K562 (cell line): Measurements from ENCODE around the gene METTL25B. TPM values are rescaled to one million over a fixed set of nuclear protein-coding genes. Genes with fewer than 3 reads are reported as not detected.

Experiments
- ATAC-seq: fragments of 200-7000 bp; cut with Tn5 transposase; 3 replicates; pipeline ENCODE4 v1.9.1; 2020; ENCODE audit warnings: moderate library complexity
- BruUV-seq: library from RNA; stranded (reverse); fragments of 400-500 nt; replicated peaks from 2 replicates; lab custom pipeline; 2021; lab: Mats Ljungman, UMichigan
- CTCF ChIA-PET: fragments of 300-600 bp; formaldehyde crosslinking; extraction: SDS; loops from one replicate; lab custom pipeline; 2021; ENCODE audit warnings: low intra/inter-chr PET ratio; lab: Yijun Ruan, JAX
- POLR2A ChIA-PET: fragments of 300-600, 350-650 bp; sonication (Branson Sonifier 250); formaldehyde crosslinking; extraction: SDS; loops from one replicate; lab custom pipeline; 2021; ENCODE audit warnings: antibody characterized with exemption, inconsistent platforms; lab: Yijun Ruan, JAX
- DNase-seq, 4 experiments: peaks; one replicate each; pipeline versions ENCODE4 v3.0.0 to v3.0.0-alpha.2; 2011 to 2018; ENCODE audit warnings: low spot score in 3 of 4, mixed read lengths in 3 of 4; ENCODE audit errors: extremely low read depth in 1 of 4
- FAIRE-seq: peaks from 2 replicates; lab custom pipeline; 2011; peaks lifted over from hg19 to GRCh38; lab: Jason Lieb, UNC
- H2AFZ ChIP-seq: 2 replicates; pipeline ENCODE4 v1.6.0; 2011; ENCODE audit warnings: low read depth, low read length, control low read depth, inconsistent platforms
- H3K27ac ChIP-seq: fragments of 200-600 bp; 3 replicates; pipeline ENCODE4 v1.8.0; 2011; ENCODE audit warnings: low read depth, mild to moderate bottlenecking, control low read depth, inconsistent platforms, low read length, moderate library complexity, mixed read lengths; ENCODE audit errors: extremely low read depth
- H3K27me3 ChIP-seq, 2 experiments: fragments of 300-600 bp in 1 of 2; 2 replicates in 1 of 2; 3 replicates in 1 of 2; pipeline versions ENCODE4 v1.6.0 to v1.8.0; 2011; ENCODE audit warnings: inconsistent platforms in 2 of 2, low read length in 2 of 2, mild to moderate bottlenecking in 1 of 2, mixed read lengths in 1 of 2, moderate library complexity in 1 of 2; ENCODE audit not compliant: control insufficient read depth in 2 of 2, insufficient read depth in 2 of 2
- H3K36me3 ChIP-seq: fragments of 300-600 bp; 3 replicates; pipeline ENCODE4 v1.8.0; 2011; ENCODE audit warnings: mild to moderate bottlenecking, low read length, inconsistent platforms; ENCODE audit not compliant: control insufficient read depth, insufficient read depth
- H3K4me1 ChIP-seq, 2 experiments: fragments of 200-600 bp in 1 of 2; replicated peaks in 1 of 2; 2 replicates in 1 of 2; 3 replicates in 1 of 2; pipeline versions ENCODE4 v1.5.1 to v1.8.0; 2011; ENCODE audit warnings: inconsistent platforms in 2 of 2, low read length in 2 of 2, mild to moderate bottlenecking in 1 of 2, mixed read lengths in 1 of 2, moderate library complexity in 1 of 2; ENCODE audit not compliant: control insufficient read depth in 2 of 2, insufficient read depth in 2 of 2
- H3K4me2 ChIP-seq: 2 replicates; pipeline ENCODE4 v1.6.1; 2011; ENCODE audit warnings: low read length, control low read depth, inconsistent platforms, mixed read lengths; ENCODE audit not compliant: insufficient read depth
- H3K4me3 ChIP-seq: fragments of 200-600 bp; sonication (generic), shearing (Covaris generic); 2 replicates; pipeline ENCODE4 v1.5.1; 2016; ENCODE audit warnings: control low read depth, inconsistent platforms
- H3K79me2 ChIP-seq: fragments of 200-600 bp; 3 replicates; pipeline ENCODE4 v1.8.0; 2011; ENCODE audit warnings: low read length, inconsistent platforms; ENCODE audit not compliant: control insufficient read depth, insufficient read depth
- H3K9ac ChIP-seq, 2 experiments: 2 replicates each; pipeline versions ENCODE4 v1.6.0 to v1.6.1; 2011; ENCODE audit warnings: low read depth in 2 of 2, low read length in 2 of 2, control low read depth in 1 of 2, inconsistent platforms in 1 of 2, mild to moderate bottlenecking in 1 of 2, mixed read lengths in 1 of 2; ENCODE audit not compliant: insufficient read depth in 1 of 2
- H3K9me1 ChIP-seq: one replicate; pipeline ENCODE4 v1.6.0; 2011; ENCODE audit warnings: inconsistent platforms, mild to moderate bottlenecking, low read length, moderate library complexity; ENCODE audit not compliant: control insufficient read depth, insufficient read depth
- H3K9me3 ChIP-seq: replicated peaks from 2 replicates; pipeline ENCODE4 v1.5.1; 2011; ENCODE audit warnings: low read depth, low read length, inconsistent platforms; ENCODE audit not compliant: control insufficient read depth, insufficient read depth
- H4K20me1 ChIP-seq: replicated peaks from 2 replicates; pipeline ENCODE4 v1.6.1; 2011; ENCODE audit warnings: low read length, inconsistent platforms, mixed read lengths; ENCODE audit not compliant: control insufficient read depth, insufficient read depth
- BRF1 ChIP-seq: IDR thresholded peaks from 3 replicates; pipeline ENCODE4 v1.6.1; 2011; ENCODE audit warnings: borderline replicate concordance, mild to moderate bottlenecking; ENCODE audit not compliant: insufficient read length; ENCODE audit errors: extremely low read depth
- KLF6 ChIP-seq: fragments of 250-450 bp; sonication (Bioruptor Pico); IDR thresholded peaks from 2 replicates; pipeline ENCODE4 v1.4.0; 2020; ENCODE audit warnings: mild to moderate bottlenecking, moderate library complexity, borderline replicate concordance
- NFXL1 ChIP-seq: fragments of 450-650 bp; formaldehyde crosslinking; IDR thresholded peaks from 2 replicates; pipeline ENCODE4 v1.4.0; 2021; ENCODE audit warnings: mild to moderate bottlenecking
- NR4A1 ChIP-seq, 2 experiments: fragments of 250-450 bp in 1 of 2; fragments of 450-650 bp in 1 of 2; sonication (Bioruptor Pico) in 1 of 2; IDR thresholded peaks; 2 replicates each; pipeline versions ENCODE4 v1.4.0 to v1.6.1; 2016 to 2020; ENCODE audit warnings: mild to moderate bottlenecking in 2 of 2, missing compliant biosample characterization in 1 of 2, missing genetic modification characterization in 1 of 2, moderate library complexity in 1 of 2
- TOE1 ChIP-seq, 2 experiments: fragments of 450-650 bp in 1 of 2; sonication (generic) in 1 of 2; formaldehyde crosslinking in 1 of 2; IDR thresholded peaks; 2 replicates each; pipeline versions ENCODE4 v1.7.1 to v1.8.0; 2016 to 2022; ENCODE audit warnings: borderline replicate concordance in 2 of 2, mild to moderate bottlenecking in 2 of 2, antibody characterized with exemption in 1 of 2, inconsistent platforms in 1 of 2, low read depth in 1 of 2, missing genetic modification reagents in 1 of 2, moderate library complexity in 1 of 2
- ZNF785 ChIP-seq: fragments of 250-450 bp; sonication (Bioruptor Pico); IDR thresholded peaks from 2 replicates; pipeline ENCODE4 v1.4.0; 2020; ENCODE audit warnings: mild to moderate bottlenecking
- WGBS: fragments of 100-300 bp; shearing (Covaris generic); methylation state at CpG from one replicate; pipeline ENCODE4 v1.1.6; 2016; ENCODE audit warnings: low coverage, mixed read lengths; ENCODE audit not compliant: insufficient coverage; ENCODE audit errors: missing lambda C conversion rate; 5-methylcytosine and 5-hydroxymethylcytosine counted together
- in situ Hi-C: fragments of 300-500 bp; cut with MboI; formaldehyde crosslinking; loops from 4 replicates; pipeline ENCODE4 v1.15.0; 2018; ENCODE audit warnings: inconsistent platforms, mixed read lengths
- intact Hi-C: fragments of 100-400 bp; cut with micrococcal nuclease; formaldehyde crosslinking; loops from 2 replicates; pipeline ENCODE4 v1.14.2; 2022
- polyA plus RNA-seq, 8 experiments: library from polyadenylated mRNA; depleted of rRNA in 4 of 8; stranded (reverse) in 5 of 8; unstranded in 3 of 8; fragments of >200 nt; fragmentation: Nextera tagmentation in 2 of 8; fragmentation: Illumina TruSeq in 1 of 8; extraction: Ambion mirVana in 2 of 8; extraction: Trizol in 1 of 8; gene quantifications; 2 replicates each; pipeline versions ENCODE4 v1.2.1 to v1.2.3, GENCODE V29; 2011 to 2014; ENCODE audit warnings: inconsistent platforms in 1 of 8, missing spikeins in 1 of 8
- total RNA-seq, 7 experiments: library from RNA; depleted of rRNA in 6 of 7; stranded (reverse); fragments of >200 nt in 6 of 7; fragmentation: Illumina TruSeq in 2 of 7; extraction: Trizol in 2 of 7; gene quantifications; 2 replicates each; pipeline versions ENCODE4 v1.2.1 to v1.2.3, GENCODE V29; 2011 to 2021; ENCODE audit warnings: low replicate concordance in 1 of 7
- TF ChIP-seq, protein P1 (sequence below), 2 experiments: fragments of 450-650 bp; IDR thresholded peaks; 2 replicates each; pipeline ENCODE4 v1.6.1; 2018; ENCODE audit warnings: mild to moderate bottlenecking in 2 of 2, low read depth in 1 of 2; ENCODE audit not compliant: partially characterized antibody in 2 of 2
- TF ChIP-seq, protein P2 (sequence below): fragments of 450-650 bp; IDR thresholded peaks from 2 replicates; pipeline ENCODE4 v1.6.1; 2018; ENCODE audit not compliant: partially characterized antibody
- TF ChIP-seq, protein P3 (sequence below): fragments of 250-450 bp; sonication (Bioruptor Pico); IDR thresholded peaks from 2 replicates; pipeline ENCODE4 v1.4.0; 2020; ENCODE audit warnings: borderline replicate concordance

METTL25B gene
- total and polyA plus RNA-seq, 9 of the 15 experiments (the other 6 are each of a cell fraction or from before 2014, with no cell fraction given): 7.7 to 48.3 (median 33.1) TPM

DNA sequence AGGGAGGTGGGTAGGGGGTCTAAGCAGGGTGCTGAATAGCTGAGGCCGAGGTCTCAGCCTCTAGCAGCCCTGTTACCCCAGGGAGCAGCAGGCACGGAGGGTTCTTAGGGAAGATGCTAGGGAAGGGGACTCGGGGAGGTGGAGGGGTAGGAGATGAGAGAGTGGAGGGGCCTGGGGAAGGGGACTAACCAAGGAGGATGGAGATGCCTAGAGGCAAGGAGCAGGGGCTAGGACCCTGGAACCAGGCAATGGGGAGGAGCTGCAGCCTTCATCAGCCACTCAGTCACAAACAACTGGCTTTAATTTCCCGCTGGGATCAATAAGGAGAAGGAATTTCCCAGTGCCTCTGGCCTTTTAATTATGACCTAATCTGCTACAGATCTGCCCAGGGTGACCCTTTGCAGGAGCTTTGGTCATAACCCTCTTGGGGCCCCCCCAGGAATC lies 20.0 kb upstream of the METTL25B start:
- no peaks in the 10 kb centered on the region for H3K36me3 ChIP-seq
- intact Hi-C loops (no loop called here), in situ Hi-C loops (no loop called here)
- ATAC-seq: no peak
- no peak overlapping the region for H3K4me3 ChIP-seq
- no peak overlapping the region for H2AFZ ChIP-seq
- H3K9me3 ChIP-seq: no peaks in the 10 kb centered on the region
- ChIA-PET CTCF (no interaction called here), POLR2A (interaction anchor here (0.6 to 3.0 kb wide), 6 partner anchors 10 to 25 kb away, joined by 3 to 12 read pairs (median 4); no protein-coding TSS in a partner anchor)
- H3K9me1 ChIP-seq: no peaks in the 10 kb centered on the region
- no peak overlapping the region for H3K27ac ChIP-seq
- 35% methylated on average over 3 of the region's 4 CpGs for WGBS
- no peaks in the 10 kb centered on the region for H3K27me3 ChIP-seq
- no peaks in the 10 kb centered on the region for H4K20me1 ChIP-seq
- no peak overlapping the region for H3K9ac ChIP-seq
- FAIRE-seq: no peak
- H3K79me2 ChIP-seq: no peaks in the 10 kb centered on the region
- BruUV-seq: no TSS peak
- no peak for DNase-seq
- no peak overlapping the region for H3K4me2 ChIP-seq
- peaks cover 7 to 26% of the 10 kb centered on the region in 2 experiments; a peak in 4 of 5 replicates for H3K4me1 ChIP-seq
- TF ChIP-seq ZNF785 (no peak), TOE1 (IDR thresholded peaks at IDR 0.05; ENCODE audit: borderline replicate concordance) (no peak), TOE1 (CRISPR knock-in tag; IDR thresholded peaks at IDR 0.05; ENCODE audit: borderline replicate concordance, low read depth) (no peak), BRF1 (no peak), NFXL1 (CRISPR knock-in tag) (no peak), NR4A1 (CRISPR knock-in tag; IDR thresholded peaks at IDR 0.05) (no peak), NR4A1 (tag; IDR thresholded peaks at IDR 0.05) (no peak), KLF6 (no peak)
- TF ChIP-seq, protein P1, sequence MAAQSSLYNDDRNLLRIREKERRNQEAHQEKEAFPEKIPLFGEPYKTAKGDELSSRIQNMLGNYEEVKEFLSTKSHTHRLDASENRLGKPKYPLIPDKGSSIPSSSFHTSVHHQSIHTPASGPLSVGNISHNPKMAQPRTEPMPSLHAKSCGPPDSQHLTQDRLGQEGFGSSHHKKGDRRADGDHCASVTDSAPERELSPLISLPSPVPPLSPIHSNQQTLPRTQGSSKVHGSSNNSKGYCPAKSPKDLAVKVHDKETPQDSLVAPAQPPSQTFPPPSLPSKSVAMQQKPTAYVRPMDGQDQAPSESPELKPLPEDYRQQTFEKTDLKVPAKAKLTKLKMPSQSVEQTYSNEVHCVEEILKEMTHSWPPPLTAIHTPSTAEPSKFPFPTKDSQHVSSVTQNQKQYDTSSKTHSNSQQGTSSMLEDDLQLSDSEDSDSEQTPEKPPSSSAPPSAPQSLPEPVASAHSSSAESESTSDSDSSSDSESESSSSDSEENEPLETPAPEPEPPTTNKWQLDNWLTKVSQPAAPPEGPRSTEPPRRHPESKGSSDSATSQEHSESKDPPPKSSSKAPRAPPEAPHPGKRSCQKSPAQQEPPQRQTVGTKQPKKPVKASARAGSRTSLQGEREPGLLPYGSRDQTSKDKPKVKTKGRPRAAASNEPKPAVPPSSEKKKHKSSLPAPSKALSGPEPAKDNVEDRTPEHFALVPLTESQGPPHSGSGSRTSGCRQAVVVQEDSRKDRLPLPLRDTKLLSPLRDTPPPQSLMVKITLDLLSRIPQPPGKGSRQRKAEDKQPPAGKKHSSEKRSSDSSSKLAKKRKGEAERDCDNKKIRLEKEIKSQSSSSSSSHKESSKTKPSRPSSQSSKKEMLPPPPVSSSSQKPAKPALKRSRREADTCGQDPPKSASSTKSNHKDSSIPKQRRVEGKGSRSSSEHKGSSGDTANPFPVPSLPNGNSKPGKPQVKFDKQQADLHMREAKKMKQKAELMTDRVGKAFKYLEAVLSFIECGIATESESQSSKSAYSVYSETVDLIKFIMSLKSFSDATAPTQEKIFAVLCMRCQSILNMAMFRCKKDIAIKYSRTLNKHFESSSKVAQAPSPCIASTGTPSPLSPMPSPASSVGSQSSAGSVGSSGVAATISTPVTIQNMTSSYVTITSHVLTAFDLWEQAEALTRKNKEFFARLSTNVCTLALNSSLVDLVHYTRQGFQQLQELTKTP (IDR thresholded peaks at IDR 0.05; ENCODE audit: low read depth in 1 of 2, partially characterized antibody in 2 of 2): no peak
- TF ChIP-seq, protein P2, sequence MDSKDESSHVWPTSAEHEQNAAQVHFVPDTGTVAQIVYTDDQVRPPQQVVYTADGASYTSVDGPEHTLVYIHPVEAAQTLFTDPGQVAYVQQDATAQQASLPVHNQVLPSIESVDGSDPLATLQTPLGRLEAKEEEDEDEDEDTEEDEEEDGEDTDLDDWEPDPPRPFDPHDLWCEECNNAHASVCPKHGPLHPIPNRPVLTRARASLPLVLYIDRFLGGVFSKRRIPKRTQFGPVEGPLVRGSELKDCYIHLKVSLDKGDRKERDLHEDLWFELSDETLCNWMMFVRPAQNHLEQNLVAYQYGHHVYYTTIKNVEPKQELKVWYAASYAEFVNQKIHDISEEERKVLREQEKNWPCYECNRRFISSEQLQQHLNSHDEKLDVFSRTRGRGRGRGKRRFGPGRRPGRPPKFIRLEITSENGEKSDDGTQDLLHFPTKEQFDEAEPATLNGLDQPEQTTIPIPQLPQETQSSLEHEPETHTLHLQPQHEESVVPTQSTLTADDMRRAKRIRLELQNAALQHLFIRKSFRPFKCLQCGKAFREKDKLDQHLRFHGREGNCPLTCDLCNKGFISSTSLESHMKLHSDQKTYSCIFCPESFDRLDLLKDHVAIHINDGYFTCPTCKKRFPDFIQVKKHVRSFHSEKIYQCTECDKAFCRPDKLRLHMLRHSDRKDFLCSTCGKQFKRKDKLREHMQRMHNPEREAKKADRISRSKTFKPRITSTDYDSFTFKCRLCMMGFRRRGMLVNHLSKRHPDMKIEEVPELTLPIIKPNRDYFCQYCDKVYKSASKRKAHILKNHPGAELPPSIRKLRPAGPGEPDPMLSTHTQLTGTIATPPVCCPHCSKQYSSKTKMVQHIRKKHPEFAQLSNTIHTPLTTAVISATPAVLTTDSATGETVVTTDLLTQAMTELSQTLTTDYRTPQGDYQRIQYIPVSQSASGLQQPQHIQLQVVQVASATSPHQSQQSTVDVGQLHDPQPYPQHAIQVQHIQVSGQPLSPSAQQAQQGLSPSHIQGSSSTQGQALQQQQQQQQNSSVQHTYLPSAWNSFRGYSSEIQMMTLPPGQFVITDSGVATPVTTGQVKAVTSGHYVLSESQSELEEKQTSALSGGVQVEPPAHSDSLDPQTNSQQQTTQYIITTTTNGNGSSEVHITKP: no peak
- TF ChIP-seq, protein P3, sequence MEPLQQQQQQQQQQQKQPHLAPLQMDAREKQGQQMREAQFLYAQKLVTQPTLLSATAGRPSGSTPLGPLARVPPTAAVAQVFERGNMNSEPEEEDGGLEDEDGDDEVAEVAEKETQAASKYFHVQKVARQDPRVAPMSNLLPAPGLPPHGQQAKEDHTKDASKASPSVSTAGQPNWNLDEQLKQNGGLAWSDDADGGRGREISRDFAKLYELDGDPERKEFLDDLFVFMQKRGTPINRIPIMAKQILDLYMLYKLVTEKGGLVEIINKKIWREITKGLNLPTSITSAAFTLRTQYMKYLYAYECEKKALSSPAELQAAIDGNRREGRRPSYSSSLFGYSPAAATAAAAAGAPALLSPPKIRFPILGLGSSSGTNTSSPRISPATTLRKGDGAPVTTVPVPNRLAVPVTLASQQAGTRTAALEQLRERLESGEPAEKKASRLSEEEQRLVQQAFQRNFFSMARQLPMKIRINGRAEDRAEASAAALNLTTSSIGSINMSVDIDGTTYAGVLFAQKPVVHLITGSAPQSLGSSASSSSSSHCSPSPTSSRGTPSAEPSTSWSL (CRISPR knock-in tag): no peak
